Pancreas (tissue), 10 donors: ENCODE data around the gene ANKRD24. TPM values are rescaled to one million over a fixed set of nuclear protein-coding genes. Genes with fewer than 3 reads are reported as not detected.
"Not testable (repeated sequence)": the region's sequence is repeated elsewhere in the genome, so short reads cannot be mapped to it uniquely, and the experiment has no call there.

Experiments
- ATAC-seq, 4 donors: fragments of 200-7000 bp; cut with Tn5 transposase; one replicate each; pipeline versions ENCODE4 v1.8.0 to v1.9.1; 2020; ENCODE audit warnings: mild to moderate bottlenecking in 4 of 4, moderate library complexity in 4 of 4
- DNase-seq, 6 donors: peaks; one replicate each; pipeline ENCODE4 v3.0.0-alpha.2; 2020
- FAIRE-seq: peaks from 2 replicates; lab custom pipeline; 2012; peaks lifted over from hg19 to GRCh38; lab: Jason Lieb, UNC
- H3K27ac ChIP-seq, 4 donors: fragments of 200-600 bp; sonication (generic); 1 replicate in 3 of 4; 2 replicates in 1 of 4; pipeline versions ENCODE4 v1.5.0 to v1.8.0; 2020
- H3K27me3 ChIP-seq, 4 donors: fragments of 200-600 bp; one replicate each; pipeline ENCODE4 v1.8.0; 2021
- H3K36me3 ChIP-seq, 3 donors: fragments of 200-600 bp; sonication (generic) in 1 of 3; one replicate each; pipeline versions ENCODE4 v1.5.0 to v1.8.0; 2020 to 2021
- H3K4me1 ChIP-seq, 3 donors: fragments of 200-600 bp; one replicate each; pipeline ENCODE4 v1.8.0; 2021
- H3K4me3 ChIP-seq, 4 donors: fragments of 200-600 bp; sonication (generic) in 2 of 4; one replicate each; pipeline versions ENCODE4 v1.5.0 to v1.8.0; 2020 to 2021
- H3K9me3 ChIP-seq, 4 donors: fragments of 200-600 bp; one replicate each; pipeline ENCODE4 v1.8.0; 2021
- CTCF ChIP-seq, 4 donors: fragments of 200-600 bp; sonication (generic) in 3 of 4; IDR thresholded peaks; one replicate each; pipeline versions ENCODE4 v1.5.0 to v1.8.0; 2021; ENCODE audit warnings: antibody characterized with exemption in 4 of 4
- WGBS, 2 donors: extraction: QIAGEN DNeasy Blood & Tissue Kit; methylation state at CpG; one replicate each; pipeline ENCODE4 v1.1.7; 2013; 5-methylcytosine and 5-hydroxymethylcytosine counted together
- intact Hi-C, 3 donors: fragments of 100-400 bp; cut with DNase I; formaldehyde crosslinking; loops; one replicate each; pipeline versions ENCODE4 v1.11.1 to v1.14.2; 2022
- polyA plus RNA-seq, 2 donors: library from polyadenylated mRNA; stranded (reverse); fragments of 200-250 nt; gene quantifications; one replicate each; pipeline ENCODE4 v1.2.3, GENCODE V29; 2013
- total RNA-seq, 6 donors: library from RNA; stranded (reverse); fragmentation: NEBNext Ultra II Directional in 4 of 6; extraction: Animal tissue kit (Norgen Biotek cat#: 25700) in 4 of 6; gene quantifications; one replicate each; pipeline versions ENCODE4 v1.2.1 to v1.2.4, GENCODE V29; 2021 to 2023
- donor health status: healthy with polysubstance abuse.
- donor health status: DM: no; HTN: no; CAD: no; lungs with moderate emphysema.
- donor health status: DM: no; HTN: no; CAD: no.
- donor health status: control.
- donor health status: control.
- donor health status: Bipolar disorder and iron deficiency.
- donor health status: DM: yes; HTN: yes; CAD: no.
- donor health status: DM: no; HTN: no; CAD: no.
- donor health status: DM: no; HTN: no; CAD: no.
- donor health status: DM: yes; HTN: yes; CAD: no.

ANKRD24 gene
- total and polyA plus RNA-seq, 8 donors: 0.70 to 14.2 (median 1.9) TPM

- H3K27me3 ChIP-seq: no peaks in the 10 kb centered on the region
- no peaks in the 10 kb centered on the region for H3K9me3 ChIP-seq
- H3K4me1 ChIP-seq: no peaks in the 10 kb centered on the region
- TF ChIP-seq CTCF (IDR thresholded peaks at IDR 0.05): no peak
- no peak within 1 kb of the TSS for H3K27ac ChIP-seq
- no peak for DNase-seq
- no peaks in the 10 kb centered on the region for H3K36me3 ChIP-seq
- WGBS, 2 donors: 13 to 19% methylated on average over 19 of the region's 19 CpGs
- intact Hi-C loops: no loop called here
- FAIRE-seq: no peak
- H3K4me3 ChIP-seq: no peak within 1 kb of the TSS
- peak in 3 of 4 donors; percentile 24 to 74 (median 51) for ATAC-seq
These were observed 46.9 kb downstream of the ANKRD24 start, which contains the start of gene EBI3 for GRCh38 chr19:4229179-4229931. Gene EBI3 (plus strand): TSS chr19:4229523. CDS start chr19:4229551, 28 bp downstream.

- intact Hi-C loops, FAIRE-seq, H3K9me3 ChIP-seq, ATAC-seq, H3K36me3 ChIP-seq, H3K27ac ChIP-seq, H3K4me1 ChIP-seq, H3K27me3 ChIP-seq, DNase-seq, H3K4me3 ChIP-seq: not testable (repeated sequence)
- WGBS, 2 donors: 68 to 73% methylated on average over 6 of the region's 6 CpGs
These were observed 47.7 kb downstream of the ANKRD24 start for GRCh38 chr19:4230237-4230636.

GRCh38 chr19:4231521-4231920 is 49.0 kb downstream of the ANKRD24 start:
- not testable (repeated sequence) for H3K27me3 ChIP-seq, FAIRE-seq
- 77 to 86% methylated on average over 6 of the region's 6 CpGs for WGBS, 2 donors

GRCh38 chr19:4232139-4232538 is 49.6 kb downstream of the ANKRD24 start:
- H3K4me1 ChIP-seq, intact Hi-C loops, H3K27me3 ChIP-seq, H3K27ac ChIP-seq, H3K36me3 ChIP-seq, FAIRE-seq, ATAC-seq, H3K4me3 ChIP-seq, H3K9me3 ChIP-seq, DNase-seq: not testable (repeated sequence)
- WGBS, 2 donors: 70 to 77% methylated on average over 5 of the region's 5 CpGs

More at GRCh38 chr19:4231521-4231920, 49.0 kb downstream of the ANKRD24 start:
- intact Hi-C loops, H3K36me3 ChIP-seq, ATAC-seq, H3K4me1 ChIP-seq, H3K27ac ChIP-seq, H3K9me3 ChIP-seq, H3K4me3 ChIP-seq, DNase-seq: not testable (repeated sequence)

- WGBS, 2 donors: 25 to 34% methylated on average over 15 to 21 of the region's 21 CpGs
- Histone ChIP-seq H3K36me3 (no peaks in the 10 kb centered on the region), H3K4me1 (no peaks in the 10 kb centered on the region), H3K27me3 (no peaks in the 10 kb centered on the region), H3K4me3 (no peak overlapping the region), H3K27ac (no peak overlapping the region), H3K9me3 (no peaks in the 10 kb centered on the region)
- ATAC-seq (no peak), DNase-seq (peak in 1 of 6 donors; percentile 61), FAIRE-seq (no peak)
- TF ChIP-seq CTCF (IDR thresholded peaks at IDR 0.05): no peak
- intact Hi-C loops: no loop called here
These were observed 50.3 kb downstream of the ANKRD24 start for GRCh38 chr19:4232614-4233281.

GRCh38 chr19:4233282-4233853 is 50.9 kb downstream of the ANKRD24 start:
- WGBS, 2 donors: 32 to 44% methylated on average over 6 to 11 of the region's 11 CpGs
- H3K27ac ChIP-seq: no peak overlapping the region
- no peak overlapping the region for H3K4me3 ChIP-seq
- peak; percentile 26 to 43 (median 30) for TF ChIP-seq CTCF (IDR thresholded peaks at IDR 0.05)
- H3K4me1 ChIP-seq: no peaks in the 10 kb centered on the region
- intact Hi-C loops: no loop called here
- H3K36me3 ChIP-seq: no peaks in the 10 kb centered on the region
- H3K27me3 ChIP-seq: no peaks in the 10 kb centered on the region
- ATAC-seq (peak in 3 of 4 donors; percentile 49 to 72 (median 61)), FAIRE-seq (no peak), DNase-seq (peak in 4 of 6 donors; percentile 35 to 81 (median 60))
- H3K9me3 ChIP-seq: no peaks in the 10 kb centered on the region
